ENCODE results near the gene BCAS4.

- TF ChIP-seq HMGXB4 (CRISPR knock-in tag; IDR thresholded peaks at IDR 0.05) (no peak), FOXJ3 (CRISPR knock-in tag; IDR thresholded peaks at IDR 0.05; ENCODE audit: borderline replicate concordance) (no peak), CTCF (IDR thresholded peaks at IDR 0.05) (no peak), SP1 (CRISPR knock-in tag; conservative IDR thresholded peaks at IDR 0.05) (no peak), USF1 (CRISPR knock-in tag; IDR thresholded peaks at IDR 0.05) (no peak), MAX (CRISPR knock-in tag; IDR thresholded peaks at IDR 0.05) (no peak), IRF1 (CRISPR knock-in tag; IDR thresholded peaks at IDR 0.05) (no peak), JUN (CRISPR knock-in tag; IDR thresholded peaks at IDR 0.05) (no peak)
Measured at GRCh38 chr20:50866831-50867230, 72.0 kb downstream of the BCAS4 start.
